ENCODE results near the gene PLXND1. TPM values are rescaled to one million over a fixed set of nuclear protein-coding genes. Genes with fewer than 3 reads are reported as not detected.

The PLXND1 gene
- total RNA-seq, 1 experiment from 2014 or later: 26.3 TPM

GRCh38 chr3:129614435-129614834 lies 8.0 kb upstream of the PLXND1 start:
- Mint-ChIP-seq H3K27me3 (ENCODE audit: insufficient read depth, unreplicated experiment) (no peaks in the 10 kb centered on the region), H3K4me1 (ENCODE audit: low read depth, unreplicated experiment) (no peaks in the 10 kb centered on the region), H3K27ac (ENCODE audit: unreplicated experiment) (no peak overlapping the region), H3K9me3 (ENCODE audit: unreplicated experiment) (no peaks in the 10 kb centered on the region), H3K4me3 (ENCODE audit: unreplicated experiment) (no peak overlapping the region), H3K36me3 (ENCODE audit: insufficient read depth, unreplicated experiment) (no peaks in the 10 kb centered on the region)
- Histone ChIP-seq H3K9me3 (no peaks in the 10 kb centered on the region), H3K27me3 (replicated peaks; ENCODE audit: control insufficient read depth, insufficient read depth, low read length) (no peaks in the 10 kb centered on the region), H3K4me3 (ENCODE audit: low read depth, low read length) (no peak overlapping the region), H3K4me1 (peaks cover 16% of the 10 kb centered on the region), H3K36me3 (ENCODE audit: control insufficient read depth, insufficient read depth, low read length) (no peaks in the 10 kb centered on the region)
- ChIA-PET CTCF (no interaction called here), POLR2A (no interaction called here)
- no peak for DNase-seq
- TF ChIP-seq CTCF (IDR thresholded peaks at IDR 0.05; ENCODE audit: insufficient read depth in 1 of 2, low read depth in 1 of 2, low read length in 1 of 2, severe bottlenecking in 1 of 2, unreplicated experiment in 1 of 2): no peak
- no TSS peak for BruUV-seq (replicated peaks)
- intact Hi-C loops (cut with micrococcal nuclease; ENCODE audit: unreplicated experiment): no loop called here

- ChIA-PET CTCF (no interaction called here), POLR2A (no interaction called here)
- Mint-ChIP-seq H3K4me1 (ENCODE audit: low read depth, unreplicated experiment) (no peaks in the 10 kb centered on the region), H3K9me3 (ENCODE audit: unreplicated experiment) (no peaks in the 10 kb centered on the region), H3K36me3 (ENCODE audit: insufficient read depth, unreplicated experiment) (no peaks in the 10 kb centered on the region), H3K27ac (ENCODE audit: unreplicated experiment) (no peak overlapping the region), H3K27me3 (ENCODE audit: insufficient read depth, unreplicated experiment) (no peaks in the 10 kb centered on the region), H3K4me3 (ENCODE audit: unreplicated experiment) (no peak overlapping the region)
- DNase-seq: no peak
- intact Hi-C loops (cut with micrococcal nuclease; ENCODE audit: unreplicated experiment): no loop called here
- Histone ChIP-seq H3K9me3 (no peaks in the 10 kb centered on the region), H3K4me1 (peaks cover 16% of the 10 kb centered on the region), H3K36me3 (ENCODE audit: control insufficient read depth, insufficient read depth, low read length) (no peaks in the 10 kb centered on the region), H3K4me3 (ENCODE audit: low read depth, low read length) (no peak overlapping the region), H3K27me3 (replicated peaks; ENCODE audit: control insufficient read depth, insufficient read depth, low read length) (no peaks in the 10 kb centered on the region)
- no peak for TF ChIP-seq CTCF (IDR thresholded peaks at IDR 0.05; ENCODE audit: insufficient read depth in 1 of 2, low read depth in 1 of 2, low read length in 1 of 2, severe bottlenecking in 1 of 2, unreplicated experiment in 1 of 2)
- no TSS peak for BruUV-seq (replicated peaks)
Observed at GRCh38 chr3:129613367-129613740, 6.9 kb upstream of the PLXND1 start.

GRCh38 chr3:129612534-129613366 lies 6.3 kb upstream of the PLXND1 start:
- TF ChIP-seq CTCF (IDR thresholded peaks at IDR 0.05; ENCODE audit: insufficient read depth in 1 of 2, low read depth in 1 of 2, low read length in 1 of 2, severe bottlenecking in 1 of 2, unreplicated experiment in 1 of 2): no peak
- no peaks in the 10 kb centered on the region for H3K27me3 Mint-ChIP-seq (ENCODE audit: insufficient read depth, unreplicated experiment)
- H3K36me3 Mint-ChIP-seq (ENCODE audit: insufficient read depth, unreplicated experiment): no peaks in the 10 kb centered on the region
- H3K27ac Mint-ChIP-seq (ENCODE audit: unreplicated experiment): peak overlapping the region; percentile 82
- no peaks in the 10 kb centered on the region for H3K9me3 ChIP-seq
- H3K36me3 ChIP-seq (ENCODE audit: control insufficient read depth, insufficient read depth, low read length): no peaks in the 10 kb centered on the region
- H3K9me3 Mint-ChIP-seq (ENCODE audit: unreplicated experiment): no peaks in the 10 kb centered on the region
- H3K4me1 Mint-ChIP-seq (ENCODE audit: low read depth, unreplicated experiment): no peaks in the 10 kb centered on the region
- CTCF ChIA-PET: no interaction called here
- no TSS peak for BruUV-seq (replicated peaks)
- DNase-seq: no peak
- H3K27me3 ChIP-seq (replicated peaks; ENCODE audit: control insufficient read depth, insufficient read depth, low read length): no peaks in the 10 kb centered on the region
- POLR2A ChIA-PET: no interaction called here
- H3K4me3 Mint-ChIP-seq (ENCODE audit: unreplicated experiment): no peak overlapping the region
- no peak overlapping the region for H3K4me3 ChIP-seq (ENCODE audit: low read depth, low read length)
- H3K4me1 ChIP-seq: peaks cover 17% of the 10 kb centered on the region
- intact Hi-C loops (cut with micrococcal nuclease; ENCODE audit: unreplicated experiment): no loop called here

All from Caco-2 (cell line).